GM19238 (cell line): ENCODE measurements around the gene PLEKHA1.

Experiments used
- DNase-seq: peaks from one replicate; pipeline ENCODE4 v3.0.0; 2011; ENCODE audit warnings: low spot score; ENCODE audit not compliant: insufficient read length

Gene PLEKHA1

GRCh38 chr10:122459561-122460273 lies 85.2 kb downstream of the PLEKHA1 start:
- no peak for DNase-seq

- DNase-seq = no peak
These were observed 86.4 kb downstream of the PLEKHA1 start for GRCh38 chr10:122460891-122461293.

- no peak for DNase-seq
These were observed 86.8 kb downstream of the PLEKHA1 start, which contains the start of gene HTRA1 for GRCh38 chr10:122461367-122461728. HTRA1 (plus strand) TSS chr10:122461553; CDS start chr10:122461653, 100 bp downstream.

GRCh38 chr10:122461729-122462532 lies 87.4 kb downstream of the PLEKHA1 start:
- DNase-seq = no peak

GRCh38 chr10:122462533-122463465 lies 88.3 kb downstream of the PLEKHA1 start:
- no peak for DNase-seq

- DNase-seq = no peak
These were observed 89.2 kb downstream of the PLEKHA1 start for GRCh38 chr10:122463466-122464249.

- DNase-seq = no peak
These were observed 89.7 kb downstream of the PLEKHA1 start for GRCh38 chr10:122464250-122464510.

GRCh38 chr10:122464586-122464985 lies 90.1 kb downstream of the PLEKHA1 start:
- no peak for DNase-seq

- no peak for DNase-seq
These were observed 91.0 kb downstream of the PLEKHA1 start for GRCh38 chr10:122465401-122466040.

GRCh38 chr10:122466951-122467381 lies 92.5 kb downstream of the PLEKHA1 start:
- DNase-seq = no peak

GRCh38 chr10:122467701-122468100 lies 93.2 kb downstream of the PLEKHA1 start:
- DNase-seq = no peak

GRCh38 chr10:122468307-122468925 lies 93.9 kb downstream of the PLEKHA1 start:
- DNase-seq = no peak

- DNase-seq = no peak
These were observed 94.6 kb downstream of the PLEKHA1 start for GRCh38 chr10:122468926-122469781.

GRCh38 chr10:122469848-122470247 lies 95.3 kb downstream of the PLEKHA1 start:
- DNase-seq = no peak

GRCh38 chr10:122471531-122472177 lies 97.1 kb downstream of the PLEKHA1 start:
- DNase-seq = no peak

- DNase-seq = no peak
These were observed 98.6 kb downstream of the PLEKHA1 start for GRCh38 chr10:122473116-122473515.

GRCh38 chr10:122474131-122474818 lies 99.8 kb downstream of the PLEKHA1 start:
- no peak for DNase-seq

- no peak for DNase-seq
These were observed 100.6 kb downstream of the PLEKHA1 start for GRCh38 chr10:122475100-122475499.
